GM21529 (cell line): ENCODE results near the gene SWAP70.

Source experiments
- ATAC-seq: cut with Tn5 transposase; IDR thresholded peaks from one replicate; pipeline ENCODE4 v1.9.1; 2021; ENCODE audit not compliant: unreplicated experiment

Gene SWAP70

DNA sequence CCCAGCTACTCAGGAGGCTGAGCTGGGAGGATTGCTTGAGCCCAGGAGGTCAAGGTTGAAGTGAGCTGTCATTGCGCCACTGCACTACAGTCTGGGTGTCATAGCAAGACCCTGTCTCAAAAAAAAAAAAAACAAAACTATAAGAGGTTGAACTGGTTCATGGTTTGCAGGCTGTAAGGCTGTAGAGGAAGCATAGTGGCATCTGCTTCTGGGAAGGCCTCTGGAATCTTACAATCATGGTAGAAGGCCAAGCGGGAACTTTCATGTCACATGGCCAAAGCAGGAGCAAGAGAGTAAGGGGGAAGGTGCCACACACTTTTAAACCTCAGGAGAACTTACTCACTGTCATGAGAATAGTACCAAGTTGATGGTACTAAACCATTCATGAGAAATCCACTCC is 109.6 kb downstream of the SWAP70 start:
- ATAC-seq = no peak

DNA sequence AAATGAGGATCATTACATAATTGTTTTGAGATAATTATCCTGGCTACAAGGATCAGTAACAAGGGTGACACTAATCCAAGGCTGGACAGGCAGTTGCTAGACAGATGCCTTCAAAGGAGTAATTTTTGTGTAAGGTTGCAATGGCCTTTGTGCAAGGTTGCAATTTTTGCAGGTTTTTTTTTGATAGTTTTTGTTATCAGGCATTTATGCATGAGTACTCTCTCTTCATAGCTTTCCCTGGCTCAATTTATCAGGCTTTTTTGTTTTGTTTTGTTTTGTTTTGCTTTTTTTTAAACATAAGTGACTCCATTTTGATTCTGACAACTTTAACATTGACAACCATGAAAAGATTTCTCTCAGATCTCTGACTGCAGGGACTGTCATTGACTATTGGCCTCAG is 110.2 kb downstream of the SWAP70 start:
- no peak for ATAC-seq

DNA sequence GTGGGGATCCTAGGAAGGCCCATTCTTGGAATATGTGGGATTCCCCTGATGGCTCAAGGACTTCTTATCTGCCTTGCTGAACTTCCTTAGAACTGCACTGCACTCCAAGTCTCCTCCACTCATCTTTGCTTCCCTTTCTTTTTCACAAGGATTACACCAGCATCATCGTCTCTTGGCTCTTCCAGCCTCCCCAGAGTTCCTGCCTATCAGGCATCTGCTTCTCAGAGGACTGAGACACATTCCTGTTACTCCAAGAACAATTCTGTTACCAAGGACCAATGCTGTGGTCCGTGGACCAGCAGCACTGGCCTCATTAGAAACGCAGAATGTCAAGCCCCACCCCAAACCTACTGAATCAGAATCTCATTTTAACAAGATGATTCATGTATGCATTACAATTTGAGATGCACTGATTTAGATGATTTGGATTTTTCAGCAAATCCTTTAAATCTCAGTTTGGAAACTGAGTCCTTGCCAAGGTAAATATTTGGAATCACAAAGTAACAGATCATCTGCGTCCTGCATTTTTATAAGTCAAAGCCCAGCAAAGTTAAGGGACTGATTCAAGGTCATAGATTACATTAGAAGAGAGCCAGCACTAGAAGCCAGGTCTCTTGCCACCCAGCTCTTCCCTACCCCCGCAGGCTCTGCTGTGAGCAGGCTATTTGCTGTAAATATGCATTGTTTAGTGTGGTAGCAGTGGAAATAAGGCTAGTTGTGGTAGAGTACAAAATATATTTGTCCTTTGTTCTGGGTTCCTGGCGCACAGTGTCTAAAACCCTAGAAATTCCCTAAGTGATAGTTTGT is 110.9 kb downstream of the SWAP70 start:
- no peak for ATAC-seq

DNA sequence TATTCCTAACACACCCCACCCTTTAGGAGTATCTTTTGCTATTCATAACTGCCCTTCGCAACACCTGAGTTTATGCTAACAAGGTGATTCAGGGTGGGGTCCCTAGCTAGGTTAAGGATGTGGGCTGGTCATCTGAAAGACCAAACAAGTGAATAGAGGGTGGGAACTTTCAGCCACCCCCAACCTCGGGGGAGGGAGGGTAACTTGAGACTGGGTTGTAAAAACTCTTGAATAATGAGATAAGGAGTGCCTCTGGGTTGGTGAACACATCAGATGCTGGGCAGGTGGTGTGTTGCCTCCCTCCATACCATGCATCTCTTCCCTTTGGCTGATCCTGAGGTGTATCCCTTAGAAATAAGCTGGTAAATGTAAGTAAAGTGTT is 111.5 kb downstream of the SWAP70 start:
- ATAC-seq = no peak

DNA sequence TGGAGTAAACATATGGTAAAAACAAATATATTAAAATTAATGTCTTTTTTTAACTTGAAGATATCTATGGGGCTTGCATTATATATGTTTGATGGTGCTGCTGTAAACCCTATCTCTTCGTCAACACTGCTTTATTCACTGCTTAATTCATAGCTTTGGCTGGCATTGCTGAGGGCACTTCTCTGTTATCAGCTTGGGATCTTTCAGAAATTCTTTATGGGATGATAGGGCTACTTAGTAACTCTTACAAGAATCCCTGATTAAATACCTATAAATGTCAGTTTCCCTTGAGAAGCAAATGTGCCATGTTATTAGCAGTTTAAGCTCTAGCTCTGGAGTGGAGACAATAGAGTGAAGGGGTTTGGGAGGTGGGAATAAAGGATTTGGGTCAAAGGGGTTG is 112.3 kb downstream of the SWAP70 start:
- no peak for ATAC-seq

DNA sequence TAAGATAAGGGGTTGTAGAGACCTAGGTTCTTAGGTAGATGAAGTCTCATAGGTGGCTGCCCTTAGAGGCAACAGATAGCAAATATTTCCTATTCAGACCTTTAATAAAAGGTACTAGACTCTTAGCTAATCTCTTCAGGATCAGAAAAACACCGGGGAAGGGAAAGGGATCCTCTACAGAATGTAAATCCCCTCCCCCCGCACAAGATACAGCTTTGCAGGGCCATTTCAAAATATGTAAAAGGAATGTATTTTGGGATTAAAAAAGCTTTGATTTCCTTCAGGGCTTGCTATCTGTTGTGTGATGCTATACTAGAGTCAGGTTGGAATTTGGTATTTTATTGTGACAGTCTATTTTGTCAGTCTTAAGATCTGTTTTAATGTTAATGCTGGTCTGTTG is 113.2 kb downstream of the SWAP70 start:
- ATAC-seq = no peak

DNA sequence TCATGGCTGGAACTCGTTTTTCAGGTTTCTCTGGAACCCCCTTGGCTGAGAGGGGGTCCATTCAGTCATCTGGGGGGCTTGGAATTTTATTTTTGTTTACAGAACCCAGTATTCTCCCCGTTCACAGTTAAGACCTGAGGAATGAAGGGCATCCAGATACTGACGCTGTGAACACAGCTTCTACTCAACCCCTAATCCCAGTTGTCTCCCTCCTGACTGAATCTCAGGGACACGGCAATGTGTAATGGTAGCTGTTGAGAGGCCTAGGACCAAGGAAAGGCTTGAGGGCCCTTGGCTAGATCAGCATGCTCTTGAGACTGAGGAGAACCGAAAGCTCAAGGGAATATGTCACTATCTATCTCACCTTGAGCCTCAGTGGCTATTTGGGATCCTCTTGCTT is 113.6 kb downstream of the SWAP70 start:
- ATAC-seq = no peak

DNA sequence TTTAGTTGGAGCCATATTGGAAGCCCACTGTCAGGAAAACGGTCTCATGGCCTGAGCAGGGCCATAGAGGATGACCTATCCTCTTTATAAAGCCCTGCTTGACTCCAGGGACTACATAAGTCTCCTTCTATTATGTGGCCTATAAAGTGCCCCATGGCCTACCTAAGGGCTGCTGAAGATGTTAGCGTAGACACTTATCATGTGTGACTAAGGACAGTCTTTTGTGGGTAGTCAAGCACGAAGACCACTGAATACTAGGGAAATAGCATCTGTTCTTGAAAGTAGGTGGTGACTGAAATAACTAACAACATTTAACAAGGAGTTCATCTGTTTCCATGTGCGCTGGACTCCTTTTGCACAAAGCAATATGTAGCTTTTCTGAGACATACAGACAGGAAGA is 117.1 kb downstream of the SWAP70 start:
- no peak for ATAC-seq

DNA sequence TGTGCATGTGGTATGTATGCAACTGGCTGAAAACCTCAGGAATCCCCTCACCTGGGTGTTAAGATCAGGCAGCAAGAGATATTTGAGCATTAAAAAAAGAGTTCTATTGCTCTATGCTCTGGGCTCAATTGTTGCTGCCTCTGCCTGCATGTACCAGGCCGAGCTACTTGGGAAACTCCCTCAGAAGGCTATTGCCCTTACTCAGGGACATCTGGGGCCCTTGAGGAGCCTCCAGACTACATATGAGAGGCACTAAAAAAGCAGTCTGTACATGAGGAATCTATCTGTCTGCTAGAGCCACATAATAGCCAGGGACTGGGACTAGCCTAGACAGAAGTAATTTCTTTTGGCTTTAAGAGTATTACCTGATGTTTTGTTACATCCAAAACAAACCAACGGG is 120.1 kb downstream of the SWAP70 start:
- no peak for ATAC-seq

DNA sequence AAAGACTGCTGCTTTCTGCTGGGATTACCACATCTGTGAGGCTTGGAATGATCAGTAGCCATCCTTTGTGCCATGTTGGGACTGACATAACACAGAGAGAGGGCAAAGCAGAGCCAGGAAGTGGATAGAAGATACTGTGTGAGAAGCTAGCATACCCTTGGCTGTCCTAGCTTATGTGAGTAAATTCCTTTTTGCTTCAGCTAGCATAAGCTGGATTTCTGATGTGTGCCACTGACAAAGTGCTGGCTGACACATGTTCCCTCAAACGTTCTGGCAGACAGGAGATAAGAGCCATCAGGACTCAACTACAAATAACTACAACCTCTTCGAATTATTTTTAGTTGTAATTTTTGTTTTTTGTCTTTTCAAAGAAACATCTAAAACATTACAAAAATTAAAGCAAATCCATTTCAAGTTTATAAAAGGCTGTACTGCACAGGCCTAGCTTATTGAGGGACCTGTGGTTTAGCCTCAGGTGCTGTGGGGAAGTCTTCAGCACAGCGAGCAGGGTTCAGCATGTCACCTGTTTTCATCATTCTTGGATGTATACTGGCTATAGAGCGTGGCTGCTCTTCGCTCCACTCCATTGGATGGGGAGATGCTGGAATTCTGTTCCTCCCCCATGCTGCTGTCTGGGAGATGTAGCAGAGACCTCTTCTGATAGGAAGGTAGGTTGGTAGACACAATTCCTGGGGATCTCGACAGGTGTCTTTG is 120.9 kb downstream of the SWAP70 start:
- no peak for ATAC-seq

DNA sequence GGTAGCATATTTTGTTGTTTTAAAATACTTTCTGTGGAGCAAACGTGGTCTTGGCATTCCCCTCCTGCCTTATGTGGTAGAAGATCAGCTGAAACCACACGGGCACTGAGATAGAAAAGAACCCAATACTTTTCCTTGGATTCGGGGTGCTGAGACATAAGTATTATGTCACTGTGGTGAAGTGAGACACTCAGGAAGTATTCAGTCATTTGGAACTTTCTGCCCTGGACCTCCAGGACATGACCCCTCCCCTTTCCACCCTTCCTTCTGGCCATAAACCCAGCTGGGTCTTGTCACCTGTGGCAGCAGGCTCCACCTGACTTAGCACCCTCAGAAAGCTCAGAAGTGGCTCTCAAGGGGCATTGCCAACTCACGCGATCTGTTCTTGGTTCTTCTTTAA is 123.4 kb downstream of the SWAP70 start:
- ATAC-seq = no peak

DNA sequence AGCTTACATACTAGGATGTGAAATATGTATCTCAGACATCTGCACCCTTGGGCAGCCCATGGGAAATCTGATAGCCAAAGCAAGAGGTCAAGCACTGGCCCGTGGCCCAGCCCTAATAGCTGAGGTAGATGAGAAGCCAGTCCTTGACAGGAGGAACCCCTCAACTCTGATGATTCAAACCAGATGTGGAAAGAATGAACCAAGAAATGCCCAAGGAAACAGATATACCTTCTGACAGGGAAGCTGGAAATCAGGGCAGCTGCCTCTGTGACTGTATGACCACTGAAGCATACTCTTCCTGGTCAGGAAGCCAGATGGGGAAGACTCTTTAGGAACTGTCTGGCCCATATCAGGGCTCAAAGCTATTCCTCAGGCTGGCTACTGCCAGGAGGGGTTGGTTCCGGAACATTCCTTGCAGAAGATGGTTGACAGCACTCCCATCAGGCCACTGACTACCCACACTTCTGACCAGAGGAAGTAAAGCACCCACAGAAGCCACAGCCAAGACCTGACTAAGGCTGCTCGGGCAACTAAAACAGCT is 124.2 kb downstream of the SWAP70 start:
- no peak for ATAC-seq

DNA sequence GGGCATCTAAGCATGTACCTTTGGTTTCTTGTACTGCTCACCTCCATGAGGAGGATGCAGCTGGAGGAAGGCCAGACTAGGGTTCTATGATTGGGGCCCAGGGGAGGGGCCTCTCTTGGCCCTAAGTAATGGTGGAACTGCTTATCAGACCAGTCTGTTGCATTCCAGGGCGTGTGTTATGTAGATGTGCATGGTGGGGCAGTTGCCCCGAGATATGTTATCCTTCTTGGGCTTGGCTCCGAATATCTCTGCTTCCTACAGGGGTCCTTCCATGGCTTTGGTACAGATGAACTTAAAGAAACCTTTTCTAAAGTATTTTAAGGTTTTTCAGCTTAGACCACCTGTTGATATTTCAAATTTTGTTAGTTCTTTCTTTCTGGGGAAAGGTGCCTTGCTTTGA is 126.0 kb downstream of the SWAP70 start:
- no peak for ATAC-seq

DNA sequence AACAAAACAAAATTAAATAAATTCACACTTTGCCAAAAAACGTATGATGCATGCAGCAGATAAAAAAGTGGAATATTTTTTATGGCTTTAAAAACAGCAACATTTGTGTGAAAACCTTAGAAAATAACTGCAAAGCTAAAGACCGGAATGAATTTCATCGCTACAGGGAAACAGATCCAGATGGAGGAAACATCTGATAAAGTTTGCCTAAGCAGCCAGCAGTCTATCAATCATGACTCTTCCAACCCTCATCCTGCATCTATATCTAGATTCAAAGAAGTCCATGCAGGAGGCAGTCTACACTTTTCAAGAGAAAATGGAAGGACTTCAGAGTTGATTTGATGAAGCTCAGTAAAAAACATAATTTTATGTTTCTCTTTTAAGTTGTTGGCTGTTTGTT is 126.8 kb downstream of the SWAP70 start:
- no peak for ATAC-seq

DNA sequence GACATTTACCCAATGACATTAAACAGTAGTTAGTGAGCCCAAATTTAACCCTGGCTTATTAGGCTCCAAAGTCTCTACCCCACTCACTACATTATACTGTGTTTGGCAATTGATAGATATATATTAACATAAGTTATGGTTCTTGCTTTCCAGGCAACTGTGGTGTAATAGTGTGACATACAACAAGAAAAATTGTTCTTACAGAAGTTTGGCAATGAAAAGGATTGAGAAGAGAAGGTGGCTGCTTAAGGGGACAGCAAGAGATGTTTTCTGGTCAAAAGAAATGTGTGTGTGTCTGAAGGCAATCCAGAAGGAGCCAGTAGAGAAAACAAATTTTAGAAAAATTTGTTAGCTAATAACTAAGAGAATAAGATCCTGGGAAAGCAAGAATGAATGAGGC is 132.4 kb downstream of the SWAP70 start:
- no peak for ATAC-seq

DNA sequence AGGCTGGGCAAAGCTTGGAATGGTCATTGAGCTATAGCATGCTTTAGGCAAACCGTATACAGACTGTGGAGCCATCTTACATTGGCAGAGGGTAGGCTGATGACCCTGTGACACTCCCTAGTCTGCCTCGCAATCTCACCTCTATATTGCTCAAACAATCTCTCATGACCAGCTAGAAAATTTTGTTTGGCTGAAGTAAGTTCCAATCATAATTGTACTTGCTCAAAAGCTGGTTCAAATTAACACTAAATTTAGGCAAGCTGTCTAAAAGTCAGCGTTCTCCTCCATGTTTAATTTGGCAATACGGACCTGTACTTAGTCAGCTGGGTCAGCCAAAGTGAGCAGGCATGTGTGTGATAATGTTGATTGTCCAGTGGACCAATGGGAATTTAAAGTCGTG is 133.0 kb downstream of the SWAP70 start:
- ATAC-seq = no peak

DNA sequence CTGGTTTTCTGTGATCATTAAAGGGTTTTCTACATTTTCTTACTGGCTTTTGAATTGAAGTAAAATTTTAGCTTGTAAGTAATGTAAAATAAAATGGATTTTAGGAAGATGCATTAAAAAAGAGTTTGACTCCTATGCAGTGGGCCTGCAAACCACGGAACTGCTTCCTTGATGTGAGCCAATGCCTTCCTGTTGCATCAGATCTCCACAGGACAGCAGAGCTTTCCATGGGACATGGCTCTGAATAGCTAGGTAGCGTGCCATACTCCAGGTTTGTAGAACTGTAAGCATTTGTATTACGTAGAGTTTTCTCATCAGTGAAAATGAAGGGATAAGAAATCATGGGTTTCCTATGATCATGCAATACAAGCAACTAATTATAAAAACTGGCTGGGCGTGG is 133.4 kb downstream of the SWAP70 start:
- ATAC-seq = no peak

DNA sequence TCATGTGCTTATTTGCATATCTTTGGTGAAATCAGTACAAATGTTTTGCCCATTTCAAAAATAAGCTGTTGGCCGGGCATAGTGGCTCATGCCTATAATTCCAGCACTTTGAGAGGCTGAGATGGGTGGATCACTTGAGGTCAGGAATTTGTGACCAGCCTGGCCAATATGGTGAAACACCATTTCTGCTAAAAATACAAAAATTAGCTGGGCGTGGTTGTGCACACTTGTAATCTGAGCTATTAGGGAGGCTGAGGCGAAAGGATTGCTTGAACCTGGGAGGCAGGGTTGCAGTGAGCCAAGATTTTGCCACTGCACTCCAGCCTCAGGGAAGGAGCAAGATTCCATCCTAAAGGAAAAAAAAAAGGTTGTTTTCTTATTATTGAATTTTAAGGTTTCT is 136.0 kb downstream of the SWAP70 start:
- ATAC-seq = no peak

DNA sequence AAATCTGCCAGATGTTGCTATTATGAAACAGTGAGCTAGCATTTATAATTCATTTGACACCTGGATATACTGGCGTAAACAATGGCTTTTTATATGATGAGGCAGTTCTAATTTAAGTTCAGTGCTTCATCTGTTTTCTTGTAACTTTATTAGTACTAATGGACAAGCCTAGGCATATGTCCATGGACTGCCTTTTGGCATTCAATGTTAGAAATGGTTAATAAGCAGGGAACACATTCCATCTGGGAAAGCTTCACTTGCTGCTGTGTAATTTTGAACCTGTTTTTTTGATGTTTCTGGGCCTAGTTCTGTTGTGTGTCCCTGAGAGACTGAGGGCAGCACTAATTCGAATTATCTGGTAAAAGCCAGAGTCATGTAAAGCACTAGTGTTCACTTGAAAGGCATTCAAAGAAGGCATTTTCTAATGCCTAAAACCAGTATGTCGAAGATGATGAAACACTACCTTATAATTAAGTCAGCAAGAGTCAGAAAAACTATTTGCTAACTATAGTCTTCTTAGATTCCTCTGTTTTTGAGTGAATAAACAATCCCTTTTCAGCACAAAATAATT is 138.5 kb downstream of the SWAP70 start:
- ATAC-seq = no peak
